Liver (tissue), 9 donors: ENCODE measurements around the gene RCSD1. TPM values are rescaled to one million over a fixed set of nuclear protein-coding genes. Genes with fewer than 3 reads are reported as not detected.

Experiments
- DNase-seq: peaks from one replicate; pipeline ENCODE4 v3.0.0-alpha.2; 2017; ENCODE audit warnings: low spot score
- H3K27ac ChIP-seq, 2 donors: one replicate each; pipeline ENCODE4 v1.7.0; 2013; ENCODE audit warnings: inconsistent platforms in 2 of 2, low read length in 2 of 2, control low read depth in 1 of 2, low read depth in 1 of 2, mild to moderate bottlenecking in 1 of 2
- H3K27me3 ChIP-seq, 4 donors: one replicate each; pipeline versions ENCODE4 v1.6.1 to v1.7.0; 2013; ENCODE audit warnings: low read length in 3 of 4, inconsistent platforms in 1 of 4, mild to moderate bottlenecking in 1 of 4, moderate library complexity in 1 of 4; ENCODE audit not compliant: control insufficient read depth in 4 of 4, insufficient read depth in 4 of 4
- H3K36me3 ChIP-seq, 4 donors: one replicate each; pipeline versions ENCODE4 v1.6.1 to v1.7.0; 2013; ENCODE audit warnings: low read length in 3 of 4, mild to moderate bottlenecking in 3 of 4, low read depth in 1 of 4, moderate library complexity in 1 of 4; ENCODE audit not compliant: control insufficient read depth in 4 of 4, insufficient read depth in 3 of 4
- H3K4me1 ChIP-seq, 4 donors: one replicate each; pipeline versions ENCODE4 v1.6.1 to v1.7.0; 2013; ENCODE audit warnings: low read length in 3 of 4, mild to moderate bottlenecking in 3 of 4, moderate library complexity in 1 of 4; ENCODE audit not compliant: control insufficient read depth in 4 of 4, insufficient read depth in 4 of 4
- H3K4me3 ChIP-seq, 3 donors: one replicate each; pipeline versions ENCODE4 v1.6.1 to v1.7.0; 2013; ENCODE audit warnings: low read length in 3 of 3, control low read depth in 1 of 3, low read depth in 1 of 3, mild to moderate bottlenecking in 1 of 3
- H3K9ac ChIP-seq, 2 donors: one replicate each; pipeline ENCODE4 v1.7.0; 2013; ENCODE audit warnings: low read length in 2 of 2, mild to moderate bottlenecking in 2 of 2, moderate library complexity in 2 of 2, control low read depth in 1 of 2, low read depth in 1 of 2
- H3K9me3 ChIP-seq, 4 donors: one replicate each; pipeline versions ENCODE4 v1.6.1 to v1.7.0; 2013; ENCODE audit warnings: low read length in 3 of 4; ENCODE audit not compliant: control insufficient read depth in 4 of 4
- ATF3 ChIP-seq: IDR thresholded peaks from 2 replicates; pipeline ENCODE4 v1.6.1; 2016; ENCODE audit warnings: antibody characterized with exemption
- EGR1 ChIP-seq, 2 donors: IDR thresholded peaks; 2 replicates each; pipeline ENCODE4 v1.6.1; 2016 to 2018; ENCODE audit warnings: antibody characterized with exemption in 2 of 2, low read depth in 2 of 2
- FOXA1 ChIP-seq: IDR thresholded peaks from 2 replicates; pipeline ENCODE4 v1.6.1; 2016; ENCODE audit warnings: antibody characterized with exemption
- FOXA2 ChIP-seq: IDR thresholded peaks from 2 replicates; pipeline ENCODE4 v1.6.1; 2016; ENCODE audit warnings: antibody characterized with exemption
- GABPA ChIP-seq, 2 donors: IDR thresholded peaks in 1 of 2; conservative IDR thresholded peaks in 1 of 2; 2 replicates each; pipeline ENCODE4 v1.6.1; 2016; ENCODE audit warnings: antibody characterized with exemption in 2 of 2, mild to moderate bottlenecking in 1 of 2, moderate library complexity in 1 of 2
- HNF4A ChIP-seq, 2 donors: conservative IDR thresholded peaks; 2 replicates each; pipeline ENCODE4 v1.6.1; 2016; ENCODE audit warnings: antibody characterized with exemption in 2 of 2, mild to moderate bottlenecking in 2 of 2
- HNF4G ChIP-seq: IDR thresholded peaks from 2 replicates; pipeline ENCODE4 v1.6.1; 2016; ENCODE audit warnings: antibody characterized with exemption
- JUND ChIP-seq, 2 donors: IDR thresholded peaks; 2 replicates each; pipeline ENCODE4 v1.6.1; 2016; ENCODE audit warnings: antibody characterized with exemption in 2 of 2
- NR2F2 ChIP-seq: IDR thresholded peaks from 2 replicates; pipeline ENCODE4 v1.6.1; 2016; ENCODE audit warnings: antibody characterized with exemption
- REST ChIP-seq: IDR thresholded peaks from 2 replicates; pipeline ENCODE4 v1.6.1; 2016; ENCODE audit warnings: antibody characterized with exemption, mild to moderate bottlenecking
- RXRA ChIP-seq, 2 donors: IDR thresholded peaks; 2 replicates each; pipeline ENCODE4 v1.6.1; 2017 to 2018; ENCODE audit warnings: antibody characterized with exemption in 2 of 2, mild to moderate bottlenecking in 1 of 2
- SP1 ChIP-seq: IDR thresholded peaks from 2 replicates; pipeline ENCODE4 v1.6.1; 2018; ENCODE audit warnings: antibody characterized with exemption, mild to moderate bottlenecking
- TAF1 ChIP-seq: conservative IDR thresholded peaks from 2 replicates; pipeline ENCODE4 v1.6.1; 2016; ENCODE audit warnings: antibody characterized with exemption, mild to moderate bottlenecking
- YY1 ChIP-seq: IDR thresholded peaks from 2 replicates; pipeline ENCODE4 v1.6.1; 2016; ENCODE audit warnings: antibody characterized with exemption, mild to moderate bottlenecking
- WGBS: extraction: QIAGEN DNeasy Blood & Tissue Kit; methylation state at CpG from one replicate; pipeline ENCODE4 v1.1.7; 2013; 5-methylcytosine and 5-hydroxymethylcytosine counted together
- polyA plus RNA-seq, 2 donors: library from polyadenylated mRNA; stranded (reverse) in 1 of 2; unstranded in 1 of 2; fragments of 200-250 nt in 1 of 2; fragments of >200 nt in 1 of 2; fragmentation: Nextera tagmentation in 1 of 2; extraction: Ambion mirVana in 1 of 2; gene quantifications; one replicate each; pipeline versions ENCODE4 v1.2.1 to v1.2.3, GENCODE V29; 2013 to 2015
- total RNA-seq, 2 donors: library from RNA; depleted of rRNA; stranded (reverse); fragments of >200 nt; gene quantifications; one replicate each; pipeline ENCODE4 v1.2.3, GENCODE V29; 2014
- TF ChIP-seq, protein P1 (sequence below): IDR thresholded peaks from 2 replicates; pipeline ENCODE4 v1.6.1; 2016; ENCODE audit warnings: antibody characterized with exemption
- TF ChIP-seq, protein P2 (sequence below): fragments of 150-350 bp; IDR thresholded peaks from 2 replicates; pipeline ENCODE4 v1.5.1; 2017; ENCODE audit warnings: improper control_type of control experiment, low read depth, low read length; ENCODE audit not compliant: missing input control
- donor health status: healthy.
- donor health status: healthy.
- donor health status: healthy.
- donor health status: healthy.
- donor health status: healthy.

The RCSD1 gene
- total and polyA plus RNA-seq, 4 donors: 3.1 to 15.0 (median 6.0) TPM

DNA sequence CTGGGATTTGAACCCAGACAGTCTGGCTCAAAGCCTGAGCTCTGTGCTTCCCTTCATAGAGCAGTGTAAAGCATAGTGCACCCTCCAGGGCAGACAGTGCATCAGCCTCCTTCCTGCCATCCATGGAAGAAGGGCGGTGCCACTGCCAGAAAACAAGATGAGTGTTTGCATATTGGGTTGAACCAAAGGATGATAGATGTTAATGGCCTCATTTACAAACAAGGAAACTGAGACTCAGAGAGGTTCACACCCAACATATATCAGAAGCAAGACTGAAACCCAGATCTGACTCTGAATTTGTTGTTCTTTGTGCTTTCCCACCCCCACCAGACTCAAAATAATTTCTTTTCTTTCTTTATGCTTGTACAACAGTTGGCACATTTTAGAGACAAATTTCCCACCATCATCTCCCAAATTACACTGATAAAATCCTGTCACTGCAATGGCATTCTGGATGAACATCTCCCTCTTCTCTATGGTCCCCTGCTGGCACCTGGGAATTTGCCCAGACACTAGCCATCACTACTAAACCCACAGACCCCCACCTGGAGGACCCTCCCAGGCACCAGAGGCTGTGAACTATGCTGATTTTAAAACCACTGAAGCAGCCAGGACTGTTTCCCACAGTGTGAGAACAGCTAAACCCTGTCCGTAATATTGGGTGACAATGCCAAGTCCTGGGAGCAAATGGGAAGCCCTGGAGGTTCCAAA lies 46.3 kb downstream of the RCSD1 start:
- DNase-seq: no peak
- H3K9ac ChIP-seq: no peak overlapping the region
- no peak overlapping the region for H3K4me3 ChIP-seq
- no peaks in the 10 kb centered on the region for H3K36me3 ChIP-seq
- no peaks in the 10 kb centered on the region for H3K4me1 ChIP-seq
- no peak for TF ChIP-seq HNF4A (conservative IDR thresholded peaks at IDR 0.05)
- TF ChIP-seq, protein P1, sequence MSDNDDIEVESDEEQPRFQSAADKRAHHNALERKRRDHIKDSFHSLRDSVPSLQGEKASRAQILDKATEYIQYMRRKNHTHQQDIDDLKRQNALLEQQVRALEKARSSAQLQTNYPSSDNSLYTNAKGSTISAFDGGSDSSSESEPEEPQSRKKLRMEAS: no peak
- TF ChIP-seq EGR1 (IDR thresholded peaks at IDR 0.05; ENCODE audit: low read depth in 2 of 2): no peak
- TF ChIP-seq JUND (IDR thresholded peaks at IDR 0.05): no peak
- no peak for TF ChIP-seq RXRA (IDR thresholded peaks at IDR 0.05)
- no peak for TF ChIP-seq SP1
- H3K27me3 ChIP-seq: no peaks in the 10 kb centered on the region
- H3K9me3 ChIP-seq: no peaks in the 10 kb centered on the region
- WGBS: 92% methylated on average over 2 of the region's 2 CpGs
- H3K27ac ChIP-seq: no peak overlapping the region

GRCh38 chr1:167676916-167677848 lies 47.1 kb downstream of the RCSD1 start:
- Histone ChIP-seq H3K9ac (no peak overlapping the region), H3K4me3 (no peak overlapping the region), H3K27ac (no peak overlapping the region), H3K36me3 (no peaks in the 10 kb centered on the region), H3K9me3 (no peaks in the 10 kb centered on the region), H3K4me1 (no peaks in the 10 kb centered on the region), H3K27me3 (no peaks in the 10 kb centered on the region)
- 90% methylated on average over 7 of the region's 7 CpGs for WGBS
- no peak for DNase-seq
- TF ChIP-seq JUND (IDR thresholded peaks at IDR 0.05) (no peak), REST (no peak), HNF4G (no peak), GABPA (IDR thresholded peaks at IDR 0.05 in 1 of 2, conservative IDR thresholded peaks at IDR 0.05 in 1 of 2) (no peak), ATF3 (no peak), HNF4A (conservative IDR thresholded peaks at IDR 0.05) (no peak)
- TF ChIP-seq, protein P1: no peak

GRCh38 chr1:167678422-167678821 lies 48.4 kb downstream of the RCSD1 start:
- TF ChIP-seq TAF1 (no peak), ATF3 (no peak), HNF4A (conservative IDR thresholded peaks at IDR 0.05) (no peak), FOXA1 (no peak), YY1 (no peak), FOXA2 (no peak), JUND (IDR thresholded peaks at IDR 0.05) (no peak), NR2F2 (no peak)
- TF ChIP-seq, protein P2, sequence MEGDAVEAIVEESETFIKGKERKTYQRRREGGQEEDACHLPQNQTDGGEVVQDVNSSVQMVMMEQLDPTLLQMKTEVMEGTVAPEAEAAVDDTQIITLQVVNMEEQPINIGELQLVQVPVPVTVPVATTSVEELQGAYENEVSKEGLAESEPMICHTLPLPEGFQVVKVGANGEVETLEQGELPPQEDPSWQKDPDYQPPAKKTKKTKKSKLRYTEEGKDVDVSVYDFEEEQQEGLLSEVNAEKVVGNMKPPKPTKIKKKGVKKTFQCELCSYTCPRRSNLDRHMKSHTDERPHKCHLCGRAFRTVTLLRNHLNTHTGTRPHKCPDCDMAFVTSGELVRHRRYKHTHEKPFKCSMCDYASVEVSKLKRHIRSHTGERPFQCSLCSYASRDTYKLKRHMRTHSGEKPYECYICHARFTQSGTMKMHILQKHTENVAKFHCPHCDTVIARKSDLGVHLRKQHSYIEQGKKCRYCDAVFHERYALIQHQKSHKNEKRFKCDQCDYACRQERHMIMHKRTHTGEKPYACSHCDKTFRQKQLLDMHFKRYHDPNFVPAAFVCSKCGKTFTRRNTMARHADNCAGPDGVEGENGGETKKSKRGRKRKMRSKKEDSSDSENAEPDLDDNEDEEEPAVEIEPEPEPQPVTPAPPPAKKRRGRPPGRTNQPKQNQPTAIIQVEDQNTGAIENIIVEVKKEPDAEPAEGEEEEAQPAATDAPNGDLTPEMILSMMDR: no peak
- TF ChIP-seq, protein P1: no peak
- DNase-seq: no peak
- H3K4me3 ChIP-seq: no peak overlapping the region
- WGBS: 95% methylated on average over 10 of the region's 10 CpGs
- H3K27me3 ChIP-seq: no peaks in the 10 kb centered on the region
- H3K27ac ChIP-seq: no peak overlapping the region
- no peaks in the 10 kb centered on the region for H3K4me1 ChIP-seq
- no peaks in the 10 kb centered on the region for H3K36me3 ChIP-seq
- H3K9ac ChIP-seq: no peak overlapping the region
- no peaks in the 10 kb centered on the region for H3K9me3 ChIP-seq
